NCI-H2196 treated with DMSO at 0.1 percent for 48 hours (cell line): ENCODE data around the gene DNMBP.
A peak's percentile ranks its signal among the peaks of the same experiment; 100 is the strongest.
"Not testable (repeated sequence)": the region's sequence is repeated elsewhere in the genome, so short reads cannot be mapped to it uniquely, and the experiment has no call there.

Source experiments
- DNase-seq: peaks from one replicate; lab custom pipeline; 2025; ENCODE audit not compliant: unreplicated experiment; lab: John Stamatoyannopoulos, UW

The DNMBP gene

DNA sequence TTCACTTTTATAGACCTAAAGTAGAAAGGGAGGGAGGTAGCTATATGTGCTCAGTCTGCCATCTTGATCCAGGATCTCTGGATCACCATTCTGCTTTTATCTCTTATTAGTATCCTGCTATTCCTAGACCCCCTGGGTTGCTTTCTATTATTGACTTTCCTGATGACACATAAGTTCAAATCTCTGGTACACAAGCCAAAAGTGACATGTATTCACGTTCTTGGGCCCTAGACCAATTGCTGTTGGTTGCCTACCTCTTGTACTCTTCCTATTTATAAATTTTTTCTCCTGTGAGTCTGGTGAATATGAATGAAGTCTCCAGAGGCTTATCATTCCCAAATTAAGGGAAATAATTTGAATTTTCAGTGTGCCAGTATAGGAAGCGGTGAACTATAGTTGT, 56.9 kb downstream of the DNMBP start:
- no peak for DNase-seq

DNA sequence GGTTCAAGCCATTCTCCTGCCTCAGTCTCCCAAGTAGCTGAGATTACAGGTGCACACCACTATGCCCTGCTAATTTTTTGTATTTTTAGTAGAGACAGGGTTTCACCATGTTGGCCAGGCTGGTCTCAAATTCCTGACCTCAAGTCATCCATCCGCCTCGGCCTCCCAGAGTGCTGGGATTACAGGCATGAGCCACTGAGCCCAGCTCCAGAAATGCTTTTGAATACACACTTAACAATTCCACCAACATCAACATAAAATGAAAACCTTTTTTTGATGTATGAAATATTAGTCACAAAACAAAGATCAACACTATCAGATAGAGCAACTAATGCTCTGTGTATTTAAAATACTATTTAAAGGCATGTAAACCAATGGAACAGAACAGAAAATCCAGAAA, 63.7 kb downstream of the DNMBP start:
- not testable (repeated sequence) for DNase-seq

GRCh38 chr10:99945263-99945662, 64.5 kb downstream of the DNMBP start:
- DNase-seq, result no peak

GRCh38 chr10:99944860-99945259, 64.9 kb downstream of the DNMBP start:
- DNase-seq, result no peak

DNA sequence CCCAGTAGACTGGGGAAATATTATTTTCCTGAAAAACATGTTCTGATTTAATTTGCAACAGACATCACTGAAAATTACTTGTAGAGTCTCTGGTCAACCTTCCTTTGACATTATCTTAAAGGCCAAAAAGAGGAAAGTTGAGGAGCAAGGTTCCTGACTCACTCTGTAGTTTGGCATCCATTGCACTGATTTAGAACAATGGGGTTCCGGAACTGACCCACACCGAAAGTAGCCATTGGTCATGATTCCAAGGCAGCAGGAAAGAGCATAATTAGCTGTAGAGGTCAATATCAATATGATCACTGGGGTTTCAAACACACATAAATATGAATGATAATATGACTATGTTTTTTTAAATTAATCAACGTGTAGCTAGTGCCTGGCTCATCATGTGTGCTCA, 65.8 kb downstream of the DNMBP start:
- DNase-seq, result no peak

DNA sequence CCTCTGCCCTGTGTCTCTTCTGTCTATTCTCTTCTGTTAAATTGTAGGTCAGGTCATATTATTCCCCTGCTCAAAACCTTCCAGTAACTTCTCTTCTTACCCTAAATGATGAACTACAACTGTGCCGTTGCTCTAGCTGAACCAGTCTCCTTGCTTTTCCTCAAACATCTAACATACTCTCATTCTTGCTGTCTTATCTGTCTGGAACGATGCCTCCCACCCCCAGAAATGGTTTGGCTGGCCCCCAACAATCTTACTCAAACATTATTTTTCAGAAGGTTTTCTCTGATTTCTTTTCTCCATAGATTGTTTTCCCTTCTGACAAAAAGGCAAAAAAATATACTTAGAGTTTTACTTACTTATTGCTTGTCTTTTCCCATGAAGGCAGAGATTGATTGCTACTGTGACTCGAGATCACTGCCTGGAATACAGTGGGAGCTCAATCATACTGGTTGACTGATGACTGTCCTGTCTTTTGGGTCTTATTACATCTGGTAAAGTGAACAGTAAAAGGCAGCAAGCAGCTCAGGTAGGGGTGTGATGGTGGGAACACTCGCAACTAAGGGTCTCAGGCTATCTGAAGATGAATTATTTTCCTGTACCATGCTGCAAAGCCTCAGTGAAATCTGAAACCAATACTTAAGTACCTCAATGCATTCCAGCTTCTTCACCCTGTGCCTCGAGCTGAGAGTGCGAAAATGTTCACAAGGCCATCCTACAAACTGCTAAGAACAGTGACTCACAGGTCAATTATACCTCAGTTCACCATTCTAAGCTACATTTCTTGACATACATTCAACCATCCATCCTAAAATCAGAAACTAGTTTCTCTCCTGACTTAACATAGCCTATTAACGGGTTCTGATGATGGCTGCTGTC, 67.6 kb downstream of the DNMBP start:
- no peak for DNase-seq

DNA sequence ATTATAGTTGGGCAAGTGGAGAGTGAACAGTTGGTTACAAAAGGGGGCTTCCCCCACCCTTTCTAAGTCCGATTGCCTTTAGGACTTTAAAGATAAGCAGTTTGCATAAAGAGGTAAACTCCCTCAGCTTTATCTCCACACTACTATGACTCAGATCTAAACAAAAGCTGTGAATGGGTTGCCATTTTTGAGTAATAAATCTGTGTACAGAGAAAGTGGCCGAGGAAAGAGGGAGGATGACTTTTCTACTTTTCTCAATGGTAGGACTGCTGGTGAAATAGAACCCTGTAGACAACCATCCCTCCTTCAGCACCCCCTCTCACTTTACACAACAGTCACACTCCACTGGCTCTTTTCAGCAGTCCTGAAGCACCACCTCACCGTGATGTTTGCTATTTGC, 71.2 kb downstream of the DNMBP start:
- no peak for DNase-seq

- no peak for DNase-seq
Observed at GRCh38 chr10:99937630-99938029, 72.1 kb downstream of the DNMBP start.

DNA sequence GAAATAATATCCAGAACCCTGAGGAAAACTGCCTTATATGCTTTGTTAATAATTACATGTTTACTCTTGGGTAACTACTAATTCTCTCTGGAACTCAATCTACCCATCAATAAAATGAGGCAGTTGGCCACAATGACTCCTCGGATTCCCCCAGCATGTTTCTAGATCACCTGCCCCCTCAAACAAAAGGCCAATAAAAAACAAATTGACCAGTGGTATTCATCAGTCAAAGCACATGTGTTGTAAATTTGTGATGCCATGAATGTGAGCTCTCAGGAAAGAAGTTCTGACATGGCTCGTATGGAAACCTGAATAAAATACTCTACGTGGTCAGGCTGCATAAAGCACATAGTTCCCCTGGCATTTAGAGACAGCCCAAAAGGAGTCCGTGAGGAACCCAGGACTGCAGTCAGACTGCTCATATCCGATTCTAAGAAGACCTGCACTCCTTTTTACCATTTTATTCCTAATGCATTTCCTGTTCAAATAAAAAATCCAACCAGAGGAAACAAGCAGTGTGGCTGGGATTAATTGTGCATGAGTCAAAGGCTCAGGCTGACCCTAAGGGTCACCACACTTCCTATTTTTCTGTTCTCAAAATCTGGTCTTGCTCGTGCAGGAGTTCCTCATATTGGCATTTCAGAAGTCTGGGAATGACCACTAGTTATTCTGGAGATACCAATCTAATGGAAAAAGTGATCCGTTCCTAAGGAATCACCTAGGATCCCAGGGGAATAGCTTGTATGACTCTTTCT, 77.4 kb downstream of the DNMBP start:
- not testable (repeated sequence) for DNase-seq

- DNase-seq, result peak; percentile 2
Observed at GRCh38 chr10:99930731-99931550, 78.8 kb downstream of the DNMBP start.

DNA sequence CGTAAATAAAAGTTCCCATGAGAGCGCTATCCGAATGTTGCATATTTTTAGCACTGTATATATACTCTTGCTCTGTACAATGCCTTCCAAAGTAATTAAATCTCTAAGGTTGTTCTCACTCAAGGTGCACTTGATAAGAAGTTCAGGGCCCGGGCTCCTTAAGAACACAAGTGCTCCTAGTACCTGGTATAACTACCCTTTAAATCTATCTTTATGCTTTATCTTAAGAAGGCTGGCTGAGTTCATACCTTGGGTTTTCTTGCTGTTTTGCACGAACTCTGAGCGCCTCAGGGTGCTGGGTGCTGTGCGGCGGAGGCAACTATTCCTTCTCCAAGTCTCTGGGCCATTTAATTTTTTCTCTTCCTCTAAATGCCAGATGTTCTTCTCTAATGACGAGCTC, 80.4 kb downstream of the DNMBP start:
- DNase-seq, result no peak

- DNase-seq, result no peak
Observed at GRCh38 chr10:99927721-99928280, 81.9 kb downstream of the DNMBP start.

- peak; percentile 5 for DNase-seq
Observed at GRCh38 chr10:99926925-99927720, 82.6 kb downstream of the DNMBP start.

GRCh38 chr10:99924451-99925255, 85.1 kb downstream of the DNMBP start:
- no peak for DNase-seq

GRCh38 chr10:99921948-99922347, 87.8 kb downstream of the DNMBP start:
- DNase-seq, result no peak

DNA sequence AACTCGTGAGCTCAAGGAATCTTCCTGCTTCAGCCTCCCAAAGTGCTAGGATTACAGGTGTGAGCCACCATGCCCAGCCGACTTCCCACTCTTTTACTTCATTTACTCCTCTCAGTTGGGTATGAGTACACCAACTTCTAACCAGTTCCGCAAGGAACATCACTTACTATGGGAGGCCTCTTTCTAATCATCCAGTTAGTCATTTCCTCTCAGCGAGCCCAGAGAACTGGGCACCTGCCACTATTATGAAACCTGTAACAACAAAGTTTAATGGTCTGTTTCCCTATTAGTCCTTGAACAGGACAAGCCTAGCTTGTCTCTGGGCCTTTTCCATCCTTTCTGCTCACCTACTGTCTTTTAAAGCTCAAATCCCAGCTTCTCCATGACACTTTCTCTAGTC, 88.8 kb downstream of the DNMBP start:
- DNase-seq, result no peak

- no peak for DNase-seq
Observed at GRCh38 chr10:99920486-99920885, 89.3 kb downstream of the DNMBP start.

- no peak for DNase-seq
Observed at GRCh38 chr10:99917963-99918825, 91.6 kb downstream of the DNMBP start.

DNA sequence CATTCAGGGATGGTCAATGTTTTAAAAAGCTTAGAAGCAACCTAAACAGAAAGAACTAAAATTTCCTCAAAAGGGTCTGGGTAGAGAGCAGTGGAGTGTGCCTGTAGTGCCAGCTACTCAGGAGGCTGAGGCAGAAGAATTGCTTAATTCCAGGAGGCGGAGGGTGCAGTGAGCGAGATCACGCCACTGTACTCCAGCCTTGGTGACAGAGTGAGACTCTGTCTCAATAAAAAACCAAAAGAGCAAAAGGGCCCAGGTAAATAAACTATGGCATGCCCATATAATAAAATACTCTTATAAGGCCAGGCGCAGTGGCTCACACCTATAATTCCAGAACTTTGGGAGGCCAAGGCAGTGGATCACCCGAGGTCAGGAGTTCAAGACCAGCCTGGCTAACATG, 93.0 kb downstream of the DNMBP start:
- DNase-seq, result no peak
